ENCODE results near the gene PIK3R4.

DNA sequence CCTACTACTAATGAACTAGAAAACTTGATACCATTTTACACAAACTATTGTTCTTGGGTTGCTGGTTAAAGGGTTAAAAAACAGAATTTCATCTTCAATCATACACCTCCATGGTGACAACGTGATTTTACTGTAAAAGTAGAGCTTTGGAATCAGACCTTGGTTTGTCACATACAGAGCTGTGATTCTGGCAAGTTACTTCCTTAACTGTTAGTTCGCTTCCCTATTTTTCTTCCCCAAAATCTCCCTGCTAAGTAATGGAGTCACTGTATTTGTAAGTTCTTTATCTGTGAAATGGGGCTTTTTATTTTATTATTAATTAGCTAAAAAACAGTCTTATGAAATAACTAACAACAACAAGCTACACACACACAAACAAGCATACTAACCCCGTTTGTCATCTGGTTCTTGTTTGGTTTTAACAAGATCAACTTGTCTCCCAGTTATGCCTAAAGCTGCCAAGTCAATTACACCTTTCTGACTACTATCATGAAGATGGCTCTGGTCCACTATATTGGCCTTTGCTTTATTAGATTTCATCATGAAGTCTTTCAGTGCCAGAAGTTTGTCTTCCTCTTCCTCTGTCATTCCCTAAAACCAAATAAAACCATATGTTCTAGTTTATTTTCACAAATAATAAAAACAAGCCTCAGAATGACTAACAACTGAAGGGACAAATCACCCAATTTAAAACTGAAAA lies 38.6 kb downstream of the PIK3R4 start:
- TF ChIP-seq, protein P1, sequence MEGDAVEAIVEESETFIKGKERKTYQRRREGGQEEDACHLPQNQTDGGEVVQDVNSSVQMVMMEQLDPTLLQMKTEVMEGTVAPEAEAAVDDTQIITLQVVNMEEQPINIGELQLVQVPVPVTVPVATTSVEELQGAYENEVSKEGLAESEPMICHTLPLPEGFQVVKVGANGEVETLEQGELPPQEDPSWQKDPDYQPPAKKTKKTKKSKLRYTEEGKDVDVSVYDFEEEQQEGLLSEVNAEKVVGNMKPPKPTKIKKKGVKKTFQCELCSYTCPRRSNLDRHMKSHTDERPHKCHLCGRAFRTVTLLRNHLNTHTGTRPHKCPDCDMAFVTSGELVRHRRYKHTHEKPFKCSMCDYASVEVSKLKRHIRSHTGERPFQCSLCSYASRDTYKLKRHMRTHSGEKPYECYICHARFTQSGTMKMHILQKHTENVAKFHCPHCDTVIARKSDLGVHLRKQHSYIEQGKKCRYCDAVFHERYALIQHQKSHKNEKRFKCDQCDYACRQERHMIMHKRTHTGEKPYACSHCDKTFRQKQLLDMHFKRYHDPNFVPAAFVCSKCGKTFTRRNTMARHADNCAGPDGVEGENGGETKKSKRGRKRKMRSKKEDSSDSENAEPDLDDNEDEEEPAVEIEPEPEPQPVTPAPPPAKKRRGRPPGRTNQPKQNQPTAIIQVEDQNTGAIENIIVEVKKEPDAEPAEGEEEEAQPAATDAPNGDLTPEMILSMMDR (conservative IDR thresholded peaks at IDR 0.05 in 1 of 2, IDR thresholded peaks at IDR 0.05 in 1 of 2; ENCODE audit: extremely low read depth in 1 of 2, insufficient read depth in 1 of 2, low read depth in 1 of 2, low read length in 2 of 2), result no peak
- TF ChIP-seq EZH2 (IDR thresholded peaks at IDR 0.05; ENCODE audit: borderline replicate concordance, low read length), result no peak

Data from mammary epithelial cell (primary cell).